ENCODE data around the gene METTL9. TPM values are rescaled to one million over a fixed set of nuclear protein-coding genes. Genes with fewer than 3 reads are reported as not detected.

The METTL9 gene
- total and polyA plus RNA-seq, 2 of the 13 experiments (the other 11 are each of a cell fraction or from before 2014, with no cell fraction given) = 123 to 204 TPM

- TF ChIP-seq ZNF770 (CRISPR knock-in tag; IDR thresholded peaks at IDR 0.05) = no peak
- TF ChIP-seq ZNF12 (CRISPR knock-in tag; IDR thresholded peaks at IDR 0.05) = no peak; the same call in 1 of the 2 replicates
- TF ChIP-seq, protein P1, sequence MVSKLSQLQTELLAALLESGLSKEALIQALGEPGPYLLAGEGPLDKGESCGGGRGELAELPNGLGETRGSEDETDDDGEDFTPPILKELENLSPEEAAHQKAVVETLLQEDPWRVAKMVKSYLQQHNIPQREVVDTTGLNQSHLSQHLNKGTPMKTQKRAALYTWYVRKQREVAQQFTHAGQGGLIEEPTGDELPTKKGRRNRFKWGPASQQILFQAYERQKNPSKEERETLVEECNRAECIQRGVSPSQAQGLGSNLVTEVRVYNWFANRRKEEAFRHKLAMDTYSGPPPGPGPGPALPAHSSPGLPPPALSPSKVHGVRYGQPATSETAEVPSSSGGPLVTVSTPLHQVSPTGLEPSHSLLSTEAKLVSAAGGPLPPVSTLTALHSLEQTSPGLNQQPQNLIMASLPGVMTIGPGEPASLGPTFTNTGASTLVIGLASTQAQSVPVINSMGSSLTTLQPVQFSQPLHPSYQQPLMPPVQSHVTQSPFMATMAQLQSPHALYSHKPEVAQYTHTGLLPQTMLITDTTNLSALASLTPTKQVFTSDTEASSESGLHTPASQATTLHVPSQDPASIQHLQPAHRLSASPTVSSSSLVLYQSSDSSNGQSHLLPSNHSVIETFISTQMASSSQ (IDR thresholded peaks at IDR 0.05; ENCODE audit: low read depth) = 0 out of 2 replicates have a peak, but pooled peaks have one; percentile 20
- TF ChIP-seq, protein P1 (CRISPR knock-in tag; IDR thresholded peaks at IDR 0.05; ENCODE audit: borderline replicate concordance) = no peak
- TF ChIP-seq, protein P2, sequence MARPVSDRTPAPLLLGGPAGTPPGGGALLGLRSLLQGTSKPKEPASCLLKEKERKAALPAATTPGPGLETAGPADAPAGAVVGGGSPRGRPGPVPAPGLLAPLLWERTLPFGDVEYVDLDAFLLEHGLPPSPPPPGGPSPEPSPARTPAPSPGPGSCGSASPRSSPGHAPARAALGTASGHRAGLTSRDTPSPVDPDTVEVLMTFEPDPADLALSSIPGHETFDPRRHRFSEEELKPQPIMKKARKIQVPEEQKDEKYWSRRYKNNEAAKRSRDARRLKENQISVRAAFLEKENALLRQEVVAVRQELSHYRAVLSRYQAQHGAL (CRISPR knock-in tag; IDR thresholded peaks at IDR 0.05; ENCODE audit: not compliant biosample characterization) = no peak
- peak; percentile 75 for TF ChIP-seq ATF1 (CRISPR knock-in tag; IDR thresholded peaks at IDR 0.05)
- TF ChIP-seq HNRNPH1 (optimal IDR thresholded peaks at IDR 0.05; ENCODE audit: low read depth, low read length) = no peak
- peak; percentile 99 for TF ChIP-seq TBX2 (CRISPR knock-in tag; IDR thresholded peaks at IDR 0.05; ENCODE audit: borderline replicate concordance)
- TF ChIP-seq RFXANK (CRISPR knock-in tag; IDR thresholded peaks at IDR 0.05) = peak; percentile 90
- no peak for TF ChIP-seq PHF5A (CRISPR knock-in tag; IDR thresholded peaks at IDR 0.05; ENCODE audit: low read depth, unreplicated experiment)
- no peak for TF ChIP-seq ATRX (CRISPR knock-in tag; IDR thresholded peaks at IDR 0.05; ENCODE audit: borderline replicate concordance)
- no peak for TF ChIP-seq CHD2 (IDR thresholded peaks at IDR 0.05; ENCODE audit: low read depth, low read length)
- TF ChIP-seq, protein P3, sequence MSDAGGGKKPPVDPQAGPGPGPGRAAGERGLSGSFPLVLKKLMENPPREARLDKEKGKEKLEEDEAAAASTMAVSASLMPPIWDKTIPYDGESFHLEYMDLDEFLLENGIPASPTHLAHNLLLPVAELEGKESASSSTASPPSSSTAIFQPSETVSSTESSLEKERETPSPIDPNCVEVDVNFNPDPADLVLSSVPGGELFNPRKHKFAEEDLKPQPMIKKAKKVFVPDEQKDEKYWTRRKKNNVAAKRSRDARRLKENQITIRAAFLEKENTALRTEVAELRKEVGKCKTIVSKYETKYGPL (CRISPR knock-in tag; IDR thresholded peaks at IDR 0.05) = no peak
- no peak for TF ChIP-seq ZBTB3 (CRISPR knock-in tag; IDR thresholded peaks at IDR 0.05; ENCODE audit: borderline replicate concordance, low read depth)
- TF ChIP-seq ATF7-NPFF (CRISPR knock-in tag; IDR thresholded peaks at IDR 0.05; ENCODE audit: low read depth) = no peak; the same call in 1 of the 2 replicates
- TF ChIP-seq ZNF460 (CRISPR knock-in tag; IDR thresholded peaks at IDR 0.05; ENCODE audit: borderline replicate concordance) = no peak
- TF ChIP-seq, protein P4, sequence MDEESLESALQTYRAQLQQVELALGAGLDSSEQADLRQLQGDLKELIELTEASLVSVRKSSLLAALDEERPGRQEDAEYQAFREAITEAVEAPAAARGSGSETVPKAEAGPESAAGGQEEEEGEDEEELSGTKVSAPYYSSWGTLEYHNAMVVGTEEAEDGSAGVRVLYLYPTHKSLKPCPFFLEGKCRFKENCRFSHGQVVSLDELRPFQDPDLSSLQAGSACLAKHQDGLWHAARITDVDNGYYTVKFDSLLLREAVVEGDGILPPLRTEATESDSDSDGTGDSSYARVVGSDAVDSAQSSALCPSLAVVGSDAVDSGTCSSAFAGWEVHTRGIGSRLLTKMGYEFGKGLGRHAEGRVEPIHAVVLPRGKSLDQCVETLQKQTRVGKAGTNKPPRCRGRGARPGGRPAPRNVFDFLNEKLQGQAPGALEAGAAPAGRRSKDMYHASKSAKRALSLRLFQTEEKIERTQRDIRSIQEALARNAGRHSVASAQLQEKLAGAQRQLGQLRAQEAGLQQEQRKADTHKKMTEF (CRISPR knock-in tag; IDR thresholded peaks at IDR 0.05) = peak; percentile 89
- TF ChIP-seq SP2 (CRISPR knock-in tag; IDR thresholded peaks at IDR 0.05) = no peak
- no peak for TF ChIP-seq NFKB2 (CRISPR knock-in tag; IDR thresholded peaks at IDR 0.05; ENCODE audit: borderline replicate concordance)
These were observed 33.3 kb upstream of the METTL9 start (continued) for GRCh38 chr16:21565861-21566669.

Measured in HepG2 (cell line).